ENCODE measurements around the gene MDH2. TPM values are rescaled to one million over a fixed set of nuclear protein-coding genes. Genes with fewer than 3 reads are reported as not detected.
"Not testable (repeated sequence)": the region's sequence is repeated elsewhere in the genome, so short reads cannot be mapped to it uniquely, and the experiment has no call there.

The MDH2 gene
- total RNA-seq, 1 donor from 2014 or later = 53.1 TPM

GRCh38 chr7:76071316-76072242, 23.7 kb downstream of the MDH2 start:
- no peak for DNase-seq

GRCh38 chr7:76072243-76073148, 24.6 kb downstream of the MDH2 start:
- no peak for DNase-seq

- DNase-seq = no peak
These were observed 25.6 kb downstream of the MDH2 start for GRCh38 chr7:76073335-76073990.

- no peak for DNase-seq
These were observed 26.5 kb downstream of the MDH2 start for GRCh38 chr7:76074306-76074971.

- DNase-seq = no peak
These were observed 27.1 kb downstream of the MDH2 start for GRCh38 chr7:76074972-76075370.

GRCh38 chr7:76076995-76077394, 29.1 kb downstream of the MDH2 start:
- DNase-seq = no peak

- DNase-seq = no peak
These were observed 29.5 kb downstream of the MDH2 start for GRCh38 chr7:76077435-76077834.

GRCh38 chr7:76080204-76080603, 32.3 kb downstream of the MDH2 start:
- DNase-seq = no peak

GRCh38 chr7:76084115-76084514, 36.2 kb downstream of the MDH2 start:
- not testable (repeated sequence) for DNase-seq

GRCh38 chr7:76086070-76086469, 38.2 kb downstream of the MDH2 start:
- DNase-seq = no peak

- not testable (repeated sequence) for DNase-seq
These were observed 39.5 kb downstream of the MDH2 start for GRCh38 chr7:76087362-76087791.

- DNase-seq = no peak
These were observed 42.1 kb downstream of the MDH2 start for GRCh38 chr7:76089865-76090475.

GRCh38 chr7:76091506-76091905, 43.6 kb downstream of the MDH2 start:
- no peak for DNase-seq

GRCh38 chr7:76093531-76093930, 45.6 kb downstream of the MDH2 start:
- not testable (repeated sequence) for DNase-seq

GRCh38 chr7:76094326-76094725, 46.4 kb downstream of the MDH2 start:
- not testable (repeated sequence) for DNase-seq

- no peak for DNase-seq
These were observed 48.0 kb downstream of the MDH2 start for GRCh38 chr7:76095908-76096307.

GRCh38 chr7:76101693-76102437, 54.0 kb downstream of the MDH2 start:
- not testable (repeated sequence) for DNase-seq

- DNase-seq = not testable (repeated sequence)
These were observed 55.9 kb downstream of the MDH2 start for GRCh38 chr7:76103788-76104187.

GRCh38 chr7:76106130-76106529, 58.2 kb downstream of the MDH2 start:
- DNase-seq = not testable (repeated sequence)

- no peak for DNase-seq
These were observed 59.0 kb downstream of the MDH2 start for GRCh38 chr7:76106893-76107292.

Data from skin of body (tissue), 2 donors.